ENCODE results near the gene ERN1. TPM values are rescaled to one million over a fixed set of nuclear protein-coding genes. Genes with fewer than 3 reads are reported as not detected.
A peak's percentile ranks its signal among the peaks of the same experiment; 100 is the strongest.

ERN1 gene
- total and polyA plus RNA-seq, 2 of the 13 experiments (the other 11 are each of a cell fraction or from before 2014, with no cell fraction given), result 6.0 to 12.7 TPM

- TF ChIP-seq CSRNP1 (CRISPR knock-in tag; IDR thresholded peaks at IDR 0.05) (0 out of 2 replicates have a peak, but pooled peaks have one; percentile 36), CCDC6 (CRISPR knock-in tag; IDR thresholded peaks at IDR 0.05) (0 out of 2 replicates have a peak, but pooled peaks have one; percentile 21), SMYD3 (CRISPR knock-in tag; IDR thresholded peaks at IDR 0.05) (peak; percentile 40; the same call in 1 of the 2 replicates)
Observed at GRCh38 chr17:64177311-64178010, 47.5 kb upstream of the ERN1 start (continued).

GRCh38 chr17:64176556-64176955, 46.6 kb upstream of the ERN1 start:
- Histone ChIP-seq H3K9me3 (ENCODE audit: low read length) (no peaks in the 10 kb centered on the region), H3K4me2 (ENCODE audit: low read depth, low read length) (no peak overlapping the region), H3K4me1 (ENCODE audit: insufficient read depth, low read length) (peaks cover 45% of the 10 kb centered on the region), H3K27ac (ENCODE audit: extremely low read length, insufficient read depth, low read length) (no peak overlapping the region), H2AFZ (ENCODE audit: low read length) (no peak overlapping the region), H4K20me1 (ENCODE audit: insufficient read depth, low read length) (no peaks in the 10 kb centered on the region), H3K27me3 (ENCODE audit: control insufficient read depth in 1 of 2, insufficient read depth in 2 of 2, low read length in 2 of 2) (no peaks in the 10 kb centered on the region), H3K79me2 (ENCODE audit: insufficient read depth, low read length) (no peaks in the 10 kb centered on the region), H3K9ac (ENCODE audit: insufficient read depth, low read depth, low read length) (no peak overlapping the region), H3K4me3 (replicated peaks in 1 of 3; ENCODE audit: insufficient read depth in 1 of 3, low read depth in 2 of 3, low read length in 3 of 3) (no peak overlapping the region), H3K36me3 (replicated peaks in 1 of 2; ENCODE audit: control insufficient read depth in 1 of 2, insufficient read depth in 2 of 2, low read length in 2 of 2) (peaks cover 10 to 27% of the 10 kb centered on the region in 2 experiments)
- no peak for FAIRE-seq
- ChIA-PET CTCF (ENCODE audit: low intra/inter-chr PET ratio, low total read pairs) (no interaction called here), POLR2A (interaction anchor here (3.2 to 5.2 kb wide), 3 partner anchors 20 to 40 kb away, joined by 17 to 39 read pairs (median 28); no protein-coding TSS in a partner anchor)
- in situ Hi-C loops (cut with HindIII; ENCODE audit: extremely low pct_ligation_motif_present, low pct_unique_long_range_greater_than_20kb) (no loop called here), intact Hi-C loops (cut with micrococcal nuclease; ENCODE audit: unreplicated experiment) (no loop called here)
- ATAC-seq, result no peak
- no peak for DNase-seq (ENCODE audit: low spot score)
- no TSS peak for BruUV-seq (replicated peaks)
- TF ChIP-seq BHLHE40 (IDR thresholded peaks at IDR 0.05; ENCODE audit: low read length) (no peak), ZNF598 (CRISPR knock-in tag; IDR thresholded peaks at IDR 0.05; ENCODE audit: borderline replicate concordance) (no peak), ZBTB49 (CRISPR knock-in tag; IDR thresholded peaks at IDR 0.05; ENCODE audit: borderline replicate concordance) (no peak), SALL1 (CRISPR knock-in tag; IDR thresholded peaks at IDR 0.05) (no peak), THAP11 (CRISPR knock-in tag; IDR thresholded peaks at IDR 0.05) (no peak), KAT7 (CRISPR knock-in tag; IDR thresholded peaks at IDR 0.05; ENCODE audit: borderline replicate concordance) (no peak), FOXP1 (IDR thresholded peaks at IDR 0.05) (no peak), FOXP1 (CRISPR knock-in tag; IDR thresholded peaks at IDR 0.05) (no peak), ZNF225 (CRISPR knock-in tag; IDR thresholded peaks at IDR 0.05) (no peak), HNRNPH1 (optimal IDR thresholded peaks at IDR 0.05; ENCODE audit: low read depth, low read length) (no peak), ETS1 (CRISPR knock-in tag; IDR thresholded peaks at IDR 0.05) (no peak), FOXA3 (CRISPR knock-in tag; IDR thresholded peaks at IDR 0.05) (no peak), ZNF615 (CRISPR knock-in tag; IDR thresholded peaks at IDR 0.05; ENCODE audit: borderline replicate concordance) (no peak), ARHGAP35 (CRISPR knock-in tag; IDR thresholded peaks at IDR 0.05; ENCODE audit: borderline replicate concordance) (no peak)

Measured in HepG2 (cell line).